Uterus (tissue), 2 donors: Measurements from ENCODE around the gene RPL38.

Source experiments
- CTCF ChIP-seq, 4 experiments: fragments of 200-600 bp in 2 of 4; fragments of 450-650 bp in 2 of 4; sonication (generic) in 2 of 4; IDR thresholded peaks; one replicate each; pipeline ENCODE4 v1.5.1; 2016 to 2019; ENCODE audit warnings: antibody characterized with exemption in 4 of 4, mild to moderate bottlenecking in 2 of 4, moderate library complexity in 1 of 4
- POLR2A ChIP-seq, 2 donors: fragments of 450-650 bp; IDR thresholded peaks; one replicate each; pipeline ENCODE4 v1.6.1; 2016; ENCODE audit warnings: antibody characterized with exemption in 2 of 2, mild to moderate bottlenecking in 1 of 2, moderate library complexity in 1 of 2

GRCh38 chr17:74170924-74171323 lies 32.6 kb upstream of the RPL38 start:
- no peak for TF ChIP-seq CTCF (IDR thresholded peaks at IDR 0.05)
- TF ChIP-seq POLR2A (IDR thresholded peaks at IDR 0.05), result no peak
